HG02763 (cell line): ENCODE results near the gene ARHGEF7.
"Not testable (repeated sequence)": the region's sequence is repeated elsewhere in the genome, so short reads cannot be mapped to it uniquely, and the experiment has no call there.

ENCODE experiments used
- ATAC-seq: cut with Tn5 transposase; IDR thresholded peaks from one replicate; pipeline ENCODE4 v1.9.1; 2021; ENCODE audit warnings: mild to moderate bottlenecking, moderate library complexity; ENCODE audit not compliant: unreplicated experiment

ARHGEF7 gene

GRCh38 chr13:111248822-111249221, 133.7 kb downstream of the ARHGEF7 start:
- ATAC-seq = no peak

DNA sequence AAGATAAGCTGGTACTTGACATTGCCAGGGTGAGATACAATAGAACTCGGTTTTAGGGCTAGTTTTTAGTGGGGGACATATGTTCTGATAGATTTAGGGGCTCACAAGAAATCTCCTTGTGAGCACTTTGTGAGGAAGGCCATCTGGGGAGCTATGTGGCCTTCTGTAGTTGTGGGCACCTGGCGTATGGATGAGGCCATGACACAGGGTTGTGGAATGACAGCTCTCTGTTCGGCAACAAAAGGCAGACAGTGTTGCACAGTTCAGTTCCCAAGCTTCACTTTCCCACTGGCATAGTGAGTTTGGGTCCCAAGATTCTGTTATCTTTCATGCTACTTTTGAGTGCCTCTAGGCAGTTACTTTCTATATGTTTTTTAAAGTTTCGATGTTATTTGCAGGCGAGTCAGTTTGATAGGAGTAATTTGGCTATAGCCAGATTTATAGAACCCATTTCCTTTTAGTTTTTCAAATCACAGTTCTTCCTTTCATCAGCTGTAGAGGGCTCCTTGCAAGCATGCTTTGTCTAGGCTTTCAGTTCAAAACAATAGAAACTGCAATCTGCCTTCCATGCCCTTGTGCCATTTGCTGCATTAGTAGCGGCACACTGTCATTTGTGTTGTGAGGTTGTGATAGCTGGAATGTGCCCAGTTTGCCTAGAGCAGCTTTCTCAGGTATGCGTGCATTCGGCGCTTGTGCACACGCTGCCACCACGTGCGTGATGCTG, 134.7 kb downstream of the ARHGEF7 start:
- no peak for ATAC-seq

DNA sequence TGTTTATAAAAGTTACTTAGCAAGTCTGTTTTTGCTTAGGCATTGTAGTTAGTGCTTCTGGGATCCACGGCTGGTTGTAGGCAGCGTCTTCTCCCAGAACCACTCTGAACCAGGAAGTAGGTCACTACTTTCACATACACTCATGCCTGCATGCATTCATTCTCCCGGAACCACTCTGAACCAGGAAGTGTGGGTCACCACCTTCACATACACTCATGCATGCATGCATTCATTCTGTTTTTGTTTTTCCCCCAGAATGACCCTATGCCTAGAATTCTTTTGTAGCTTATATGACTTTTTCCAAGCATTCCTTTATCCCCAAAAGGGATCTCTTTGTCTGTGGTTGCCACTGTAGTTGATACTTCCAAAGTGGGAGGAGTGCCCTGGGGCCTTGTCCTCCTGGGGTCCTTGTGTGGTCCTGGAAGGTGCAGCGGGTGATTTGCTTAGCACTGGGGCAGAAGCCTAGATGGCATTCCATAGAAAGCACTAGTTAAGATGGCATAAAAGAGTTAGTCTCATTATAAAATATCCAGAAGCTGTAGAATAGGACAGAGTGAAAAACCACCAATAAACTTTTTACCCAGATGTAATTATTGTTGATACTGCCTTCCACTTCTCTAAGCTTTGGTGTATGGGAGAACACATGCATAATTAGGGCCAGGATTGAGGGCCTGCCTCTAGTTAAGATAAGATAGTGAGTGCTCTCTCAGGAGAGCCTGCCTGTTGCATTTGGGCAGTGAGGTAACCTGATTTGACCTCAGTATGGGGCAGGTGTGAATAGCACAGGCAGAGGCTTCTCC, 136.7 kb downstream of the ARHGEF7 start:
- no peak for ATAC-seq

DNA sequence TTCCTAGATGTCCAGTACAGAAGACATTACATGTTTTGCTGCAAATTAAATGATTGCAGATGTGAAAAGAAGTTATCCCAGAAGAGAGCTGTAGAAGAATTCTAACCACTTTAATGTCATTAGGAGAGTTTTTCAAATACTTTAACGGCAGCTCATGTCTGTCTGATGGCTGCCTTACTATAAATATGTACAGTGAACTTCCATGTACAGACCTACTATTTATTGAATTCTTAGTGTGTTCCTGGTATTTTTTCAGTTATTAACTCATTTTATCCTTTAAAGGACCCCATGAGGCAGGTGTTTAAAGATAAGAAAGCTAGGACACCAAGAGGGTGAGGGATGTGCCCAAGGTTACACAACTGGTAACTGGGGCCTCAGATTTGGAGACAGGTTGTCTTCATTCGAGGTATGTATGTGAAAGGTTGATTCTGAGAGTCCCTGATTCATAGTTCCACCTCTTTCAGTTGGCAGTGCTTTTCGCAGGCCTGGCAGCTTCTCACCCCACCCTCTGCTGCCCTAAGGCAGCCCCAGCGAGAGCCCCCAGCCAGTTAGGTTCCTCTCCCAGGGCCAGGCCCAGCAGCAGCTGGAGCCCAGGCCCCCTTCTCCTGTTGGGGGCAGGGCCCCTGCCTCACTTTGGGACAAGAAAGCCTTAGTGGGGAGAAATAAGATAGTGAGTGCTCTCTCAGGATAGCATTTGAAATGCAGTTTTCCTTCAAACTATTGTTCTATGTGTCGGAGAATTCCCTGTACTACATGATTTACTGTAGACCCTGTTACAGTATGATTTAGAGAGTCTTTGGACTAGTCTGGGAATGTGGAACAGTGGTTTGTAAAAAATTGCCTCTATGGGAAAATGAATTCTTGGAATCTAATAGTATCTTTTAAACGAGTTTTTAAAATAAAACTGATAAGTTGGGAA, 137.6 kb downstream of the ARHGEF7 start:
- no peak for ATAC-seq

- no peak for ATAC-seq
Observed at GRCh38 chr13:111253365-111253872, 138.3 kb downstream of the ARHGEF7 start.

DNA sequence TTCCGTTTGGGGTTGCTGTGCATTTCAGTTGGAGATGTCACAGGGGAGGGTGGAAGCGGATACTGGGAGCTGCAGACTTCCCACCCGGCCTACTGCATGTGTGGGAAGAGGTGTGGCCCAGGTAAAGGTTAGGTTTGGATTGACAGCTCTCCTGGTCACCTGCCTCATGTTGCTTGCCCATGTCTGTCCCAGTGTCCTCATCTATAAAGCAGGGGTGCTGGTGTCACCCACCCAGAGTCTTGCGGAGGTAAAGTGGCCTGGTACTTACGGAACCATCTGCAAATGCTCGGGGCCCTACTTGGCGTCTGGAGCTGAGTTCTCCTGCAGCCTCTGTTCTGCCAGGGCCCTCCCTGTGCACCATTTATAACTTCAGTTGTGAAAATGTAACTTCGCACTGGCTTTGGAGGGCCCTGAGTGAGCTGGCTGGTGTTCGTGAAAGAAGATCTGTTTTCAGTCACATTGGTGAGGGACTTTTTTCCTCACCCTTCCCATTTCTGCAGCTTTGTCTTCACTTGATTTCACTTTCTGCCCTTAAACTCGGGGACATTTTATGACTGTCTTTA, 140.2 kb downstream of the ARHGEF7 start:
- ATAC-seq = no peak

DNA sequence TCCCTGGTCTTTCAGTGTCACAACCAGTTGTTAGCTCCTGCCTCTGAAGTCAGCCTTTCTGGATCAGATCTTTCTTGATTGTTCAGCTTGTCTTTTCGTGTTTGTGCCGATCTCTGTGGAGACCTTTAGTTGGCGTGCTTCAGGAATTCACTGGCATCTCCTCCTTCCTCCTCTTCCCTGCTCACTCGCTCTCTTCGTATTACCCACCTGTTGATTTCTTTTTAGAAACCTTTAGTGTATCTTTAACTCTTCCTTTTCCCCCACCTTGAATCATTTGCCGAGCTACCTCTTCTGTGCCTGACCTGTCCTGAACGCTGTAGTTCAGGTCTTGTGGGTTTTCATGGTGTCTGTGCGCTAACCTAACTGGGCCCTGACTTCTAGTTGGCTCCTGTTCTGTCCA, 141.3 kb downstream of the ARHGEF7 start:
- no peak for ATAC-seq

DNA sequence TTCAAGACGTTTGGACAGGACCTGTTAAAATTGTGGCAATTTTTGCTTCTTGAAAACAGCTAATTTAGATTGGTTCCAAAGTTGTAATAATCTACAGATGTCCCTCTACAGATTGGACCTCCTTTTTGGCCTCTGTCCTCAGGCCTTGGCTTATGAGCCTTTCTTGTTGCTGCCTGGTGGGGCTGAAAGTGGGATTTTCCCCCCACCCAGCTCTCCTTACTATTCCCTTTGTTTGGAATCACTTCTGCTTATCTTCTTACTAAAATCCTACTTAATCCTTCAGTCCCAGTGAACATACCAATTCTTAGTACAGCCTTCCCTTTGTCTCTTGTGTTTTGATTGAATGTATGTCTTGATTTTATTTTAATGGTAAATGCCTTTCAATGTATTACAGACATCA, 141.8 kb downstream of the ARHGEF7 start:
- ATAC-seq = no peak

- not testable (repeated sequence) for ATAC-seq
Observed at GRCh38 chr13:111257899-111258298, 142.8 kb downstream of the ARHGEF7 start.

DNA sequence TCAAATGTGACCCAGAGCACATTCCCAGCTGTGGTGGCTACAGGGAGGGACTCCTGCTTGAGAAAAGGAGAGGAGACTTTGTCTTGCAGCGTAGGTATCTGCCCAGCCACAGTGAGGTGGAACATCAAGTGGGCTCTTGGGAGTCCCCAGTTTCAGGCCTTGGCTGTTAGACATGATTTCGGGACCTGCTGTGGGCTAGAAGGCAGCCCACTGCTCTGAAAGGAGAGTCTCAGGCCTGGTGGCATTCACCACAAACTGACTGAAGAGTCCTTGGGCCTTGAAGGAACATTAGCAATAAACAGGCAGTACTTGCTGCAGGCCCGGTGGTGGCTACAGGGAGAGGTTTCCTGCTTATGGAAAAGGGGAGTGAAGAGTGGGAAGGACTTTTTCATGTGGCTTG, 143.5 kb downstream of the ARHGEF7 start:
- no peak for ATAC-seq

GRCh38 chr13:111259058-111259457, 143.9 kb downstream of the ARHGEF7 start:
- ATAC-seq = no peak

DNA sequence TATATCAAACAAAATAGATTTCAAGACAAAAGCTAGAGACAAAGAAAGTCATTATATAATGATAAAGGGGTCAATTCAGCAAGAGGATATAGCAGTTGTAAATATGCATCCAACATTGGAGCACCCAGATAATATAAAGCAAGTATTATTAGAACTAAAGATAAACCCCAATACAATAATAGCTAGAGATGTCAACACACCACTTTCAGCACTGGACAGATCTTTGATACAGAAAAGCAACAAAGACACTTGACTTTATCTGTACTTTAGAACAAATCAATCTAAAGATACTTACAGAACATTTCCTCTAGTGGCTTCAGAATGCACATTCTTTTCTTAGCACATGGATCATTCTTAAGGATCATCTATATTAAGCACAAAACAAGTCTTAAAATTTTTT, 146.2 kb downstream of the ARHGEF7 start:
- no peak for ATAC-seq

DNA sequence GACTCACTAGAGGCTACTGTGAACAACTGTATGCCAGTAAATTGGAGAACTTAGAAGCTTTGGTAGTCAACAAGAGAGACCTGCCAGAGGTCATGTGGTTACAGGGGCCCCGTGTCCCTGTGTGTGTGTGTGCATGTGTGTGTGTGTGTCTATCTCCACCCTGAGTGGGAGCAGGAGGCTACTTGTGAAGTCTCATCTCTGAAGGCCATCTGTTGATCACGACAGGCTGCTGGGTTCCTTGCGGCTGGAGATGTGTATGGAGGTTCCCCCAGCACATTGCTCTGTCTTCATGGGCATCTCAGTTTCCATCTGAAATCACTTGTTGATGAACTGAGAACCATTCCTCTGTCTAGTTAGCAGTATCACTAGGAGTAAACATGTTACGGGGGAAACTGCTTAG, 147.2 kb downstream of the ARHGEF7 start:
- ATAC-seq = no peak

GRCh38 chr13:111262715-111263114, 147.6 kb downstream of the ARHGEF7 start:
- ATAC-seq = no peak

DNA sequence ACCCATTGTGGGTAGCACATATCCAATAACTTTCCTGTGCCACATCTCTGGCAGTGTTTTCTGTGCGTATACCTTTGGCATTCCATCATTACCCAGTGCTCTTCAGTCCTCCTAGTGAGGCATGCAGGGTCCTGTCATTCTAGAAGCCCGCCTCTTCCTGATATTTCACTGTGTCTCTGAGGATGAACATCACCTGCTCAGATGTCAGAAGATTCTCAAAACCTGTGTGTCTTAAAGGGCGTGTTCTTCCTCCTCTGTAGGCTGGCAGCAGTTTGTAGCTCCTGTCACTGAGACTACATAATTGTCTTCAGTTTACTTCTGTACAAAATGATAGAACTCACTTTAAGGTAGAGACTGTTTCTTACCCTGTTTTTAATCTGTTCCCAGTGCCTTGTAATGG, 148.5 kb downstream of the ARHGEF7 start:
- ATAC-seq = no peak

DNA sequence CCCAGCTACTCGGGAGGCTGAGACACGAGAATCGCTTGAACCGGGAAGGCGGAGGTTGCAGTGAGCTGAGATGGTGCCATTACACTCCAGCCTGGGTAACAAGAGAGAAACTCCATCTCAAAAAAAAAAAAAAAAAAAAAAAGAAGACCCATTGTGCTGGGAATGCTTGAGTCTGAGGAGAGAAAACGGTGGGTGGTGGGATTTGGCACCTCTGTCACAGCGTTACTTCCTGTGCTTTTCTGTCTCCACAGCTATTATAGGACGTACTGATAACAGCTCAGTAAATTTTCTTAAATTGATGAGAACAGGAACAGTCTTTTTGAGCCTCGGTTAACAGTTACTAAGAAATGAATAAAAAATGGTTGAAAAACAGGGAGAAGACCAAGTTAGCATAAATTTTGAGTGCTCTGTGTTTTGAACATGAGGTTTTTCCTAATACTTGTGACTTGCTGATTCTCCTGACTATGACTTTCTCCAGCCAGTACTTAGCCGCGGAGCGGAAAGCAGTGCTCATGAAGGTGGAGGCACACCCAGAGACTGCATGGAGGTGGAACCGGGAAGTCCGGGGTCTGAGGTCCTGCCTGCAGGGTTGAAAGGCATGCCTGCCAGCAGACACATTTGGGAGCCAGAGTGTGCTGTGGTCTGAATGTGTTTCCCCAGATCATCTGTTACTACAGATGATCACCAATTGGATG, 150.0 kb downstream of the ARHGEF7 start:
- ATAC-seq = no peak

GRCh38 chr13:111265701-111266035, 150.6 kb downstream of the ARHGEF7 start:
- no peak for ATAC-seq

GRCh38 chr13:111267205-111267604, 152.1 kb downstream of the ARHGEF7 start:
- ATAC-seq = no peak

DNA sequence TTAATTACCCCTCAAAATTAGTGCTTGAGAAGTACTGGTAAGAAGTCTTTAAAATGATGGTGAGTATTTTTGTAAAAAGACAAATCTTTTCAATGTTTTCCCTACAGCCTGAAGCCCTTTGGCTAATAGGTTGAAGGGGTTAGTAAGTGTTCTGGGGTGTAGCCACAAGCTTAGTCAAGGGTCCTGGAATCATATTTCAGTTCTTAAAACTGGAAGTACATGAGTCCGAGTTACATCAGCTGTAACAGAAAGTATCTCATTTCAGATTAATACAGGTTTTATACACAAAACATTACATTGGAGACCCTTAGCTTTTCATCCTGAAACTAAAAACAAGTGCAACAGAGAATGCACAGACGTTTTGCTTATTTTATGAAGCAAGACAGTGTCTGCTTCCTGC, 152.7 kb downstream of the ARHGEF7 start:
- ATAC-seq = no peak

DNA sequence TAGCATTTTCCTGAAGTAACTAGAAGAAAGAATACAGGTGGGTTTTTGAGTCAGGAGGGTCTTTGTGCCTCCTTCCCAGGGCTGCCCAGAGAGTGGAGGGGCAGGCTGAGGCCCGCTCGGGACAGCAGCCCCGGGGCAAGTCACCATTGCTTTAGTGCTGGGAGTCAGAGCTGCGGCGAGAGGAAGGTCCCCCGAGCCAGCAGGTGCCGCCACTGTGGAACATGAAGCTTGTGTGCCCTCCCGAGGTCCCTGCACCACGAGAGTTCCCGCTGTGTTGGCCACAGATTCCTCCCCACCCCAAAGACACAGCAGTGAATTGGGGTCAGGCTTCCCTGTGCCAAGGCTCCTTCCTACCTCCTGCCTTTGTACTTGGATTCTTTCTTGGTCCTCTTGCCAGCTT, 154.4 kb downstream of the ARHGEF7 start:
- no peak for ATAC-seq
